HG02938 (cell line): ENCODE measurements around the gene VGLL3.

Experiments
- ATAC-seq: cut with Tn5 transposase; IDR thresholded peaks from one replicate; pipeline ENCODE4 v1.9.1; 2021; ENCODE audit warnings: mild to moderate bottlenecking, moderate library complexity; ENCODE audit not compliant: unreplicated experiment

The VGLL3 gene

GRCh38 chr3:86954747-86955146 is 36.2 kb downstream of the VGLL3 start:
- ATAC-seq: no peak

GRCh38 chr3:86954226-86954625 is 36.7 kb downstream of the VGLL3 start:
- ATAC-seq: no peak

- no peak for ATAC-seq
Observed at GRCh38 chr3:86951322-86951721, 39.6 kb downstream of the VGLL3 start.

GRCh38 chr3:86950717-86951116 is 40.2 kb downstream of the VGLL3 start:
- ATAC-seq: no peak

GRCh38 chr3:86949850-86950249 is 41.1 kb downstream of the VGLL3 start:
- ATAC-seq: no peak

GRCh38 chr3:86948822-86949221 is 42.1 kb downstream of the VGLL3 start:
- ATAC-seq: no peak

- ATAC-seq: no peak
Observed at GRCh38 chr3:86942206-86942605, 48.7 kb downstream of the VGLL3 start.

GRCh38 chr3:86938416-86939105 is 52.4 kb downstream of the VGLL3 start:
- no peak for ATAC-seq

- ATAC-seq: no peak
Observed at GRCh38 chr3:86937306-86937791, 53.6 kb downstream of the VGLL3 start.

GRCh38 chr3:86934851-86935250 is 56.1 kb downstream of the VGLL3 start:
- ATAC-seq: no peak

- ATAC-seq: no peak
Observed at GRCh38 chr3:86930831-86931230, 60.1 kb downstream of the VGLL3 start.

GRCh38 chr3:86930181-86930580 is 60.8 kb downstream of the VGLL3 start:
- ATAC-seq: no peak

GRCh38 chr3:86929046-86929445 is 61.9 kb downstream of the VGLL3 start:
- ATAC-seq: no peak

- ATAC-seq: no peak
Observed at GRCh38 chr3:86923071-86923491, 67.9 kb downstream of the VGLL3 start.

- ATAC-seq: no peak
Observed at GRCh38 chr3:86921971-86922680, 68.8 kb downstream of the VGLL3 start.

GRCh38 chr3:86914670-86915069 is 76.3 kb downstream of the VGLL3 start:
- no peak for ATAC-seq

GRCh38 chr3:86913160-86913559 is 77.8 kb downstream of the VGLL3 start:
- ATAC-seq: no peak

- ATAC-seq: no peak
Observed at GRCh38 chr3:86895202-86895601, 95.7 kb downstream of the VGLL3 start.

GRCh38 chr3:86890741-86891396 is 100.1 kb downstream of the VGLL3 start:
- ATAC-seq: no peak
